ENCODE measurements around the gene LYST.

LYST gene

GRCh38 chr1:235911300-235911662 is 44.6 kb upstream of the LYST start:
- Histone ChIP-seq H2BK5ac (ENCODE audit: low read depth, low read length, poor library complexity) (peak overlapping the region; percentile 47), H3K9ac (ENCODE audit: low read length) (no peak overlapping the region), H3K27ac (ENCODE audit: low read depth, low read length) (no peak overlapping the region), H4K8ac (ENCODE audit: low read depth, low read length) (peak overlapping the region; percentile 37), H2BK120ac (ENCODE audit: insufficient read depth, low read length, poor library complexity) (no peak overlapping the region), H3K36me3 (ENCODE audit: control insufficient read depth in 1 of 2, insufficient read depth in 2 of 2, low read length in 2 of 2) (no peaks in the 10 kb centered on the region), H4K12ac (ENCODE audit: low read depth, low read length) (no peak overlapping the region), H3K23ac (ENCODE audit: low read length) (no peak overlapping the region), H3K18ac (ENCODE audit: low read length) (no peak overlapping the region), H3K27me3 (ENCODE audit: insufficient read depth, low read length) (no peaks in the 10 kb centered on the region), H3K9me3 (ENCODE audit: insufficient read depth, low read depth, low read length) (no peaks in the 10 kb centered on the region), H3K4ac (ENCODE audit: low read depth, low read length) (no peak overlapping the region), H2AK5ac (ENCODE audit: low read length) (no peak overlapping the region), H2AFZ (ENCODE audit: insufficient read depth, low read length, poor library complexity) (no peak overlapping the region), H3K4me3 (ENCODE audit: low read depth, low read length) (no peak overlapping the region), H3K4me1 (ENCODE audit: control insufficient read depth in 1 of 2, insufficient read depth in 2 of 2, low read length in 2 of 2) (peaks cover 7 to 16% of the 10 kb centered on the region in 2 experiments), H2BK12ac (ENCODE audit: low read length) (peak overlapping the region; percentile 73), H4K91ac (ENCODE audit: low read depth, low read length) (no peak overlapping the region), H3K79me1 (ENCODE audit: low read length) (peaks cover 6% of the 10 kb centered on the region), H3K4me2 (ENCODE audit: low read length) (no peak overlapping the region), H3K14ac (ENCODE audit: low read length) (no peak overlapping the region), H3K79me2 (ENCODE audit: control insufficient read depth, insufficient read depth, low read length, poor library complexity) (no peaks in the 10 kb centered on the region)
- DNase-seq = no peak
- no CpG with 5 or more reads among the region's 5 CpGs for WGBS (ENCODE audit: extremely low coverage, insufficient coverage, insufficient read length)

GRCh38 chr1:235910357-235911299 is 43.9 kb upstream of the LYST start:
- Histone ChIP-seq H2BK120ac (ENCODE audit: insufficient read depth, low read length, poor library complexity) (peak overlapping the region; percentile 23), H2AK5ac (ENCODE audit: low read length) (no peak overlapping the region), H4K8ac (ENCODE audit: low read depth, low read length) (no peak overlapping the region), H3K4me2 (ENCODE audit: low read length) (peak overlapping the region; percentile 40), H3K79me1 (ENCODE audit: low read length) (peaks cover 6% of the 10 kb centered on the region), H4K91ac (ENCODE audit: low read depth, low read length) (no peak overlapping the region), H2BK5ac (ENCODE audit: low read depth, low read length, poor library complexity) (no peak overlapping the region), H3K9ac (ENCODE audit: low read length) (no peak overlapping the region), H2AFZ (ENCODE audit: insufficient read depth, low read length, poor library complexity) (no peak overlapping the region), H3K4me1 (ENCODE audit: control insufficient read depth in 1 of 2, insufficient read depth in 2 of 2, low read length in 2 of 2) (peaks cover 7 to 18% of the 10 kb centered on the region in 2 experiments), H3K27ac (ENCODE audit: low read depth, low read length) (peak overlapping the region; percentile 57), H3K14ac (ENCODE audit: low read length) (no peak overlapping the region), H3K4me3 (ENCODE audit: low read depth, low read length) (no peak overlapping the region), H3K27me3 (ENCODE audit: insufficient read depth, low read length) (no peaks in the 10 kb centered on the region), H3K9me3 (ENCODE audit: insufficient read depth, low read depth, low read length) (no peaks in the 10 kb centered on the region), H3K79me2 (ENCODE audit: control insufficient read depth, insufficient read depth, low read length, poor library complexity) (no peaks in the 10 kb centered on the region), H3K18ac (ENCODE audit: low read length) (no peak overlapping the region), H3K4ac (ENCODE audit: low read depth, low read length) (no peak overlapping the region), H3K36me3 (ENCODE audit: control insufficient read depth in 1 of 2, insufficient read depth in 2 of 2, low read length in 2 of 2) (no peaks in the 10 kb centered on the region), H2BK12ac (ENCODE audit: low read length) (no peak overlapping the region), H4K12ac (ENCODE audit: low read depth, low read length) (no peak overlapping the region), H3K23ac (ENCODE audit: low read length) (no peak overlapping the region)
- WGBS (ENCODE audit: extremely low coverage, insufficient coverage, insufficient read length) = no CpG with 5 or more reads among the region's 8 CpGs
- peak; percentile 93 to 94 for DNase-seq

- no peaks in the 10 kb centered on the region for H3K36me3 ChIP-seq (ENCODE audit: control insufficient read depth in 1 of 2, insufficient read depth in 2 of 2, low read length in 2 of 2)
- H3K4me1 ChIP-seq (ENCODE audit: control insufficient read depth in 1 of 2, insufficient read depth in 2 of 2, low read length in 2 of 2) = peaks cover 7 to 18% of the 10 kb centered on the region in 2 experiments
Measured at GRCh38 chr1:235908742-235909520, 42.2 kb upstream of the LYST start.

GRCh38 chr1:235907897-235908240 is 41.2 kb upstream of the LYST start:
- Histone ChIP-seq H3K14ac (ENCODE audit: low read length) (no peak overlapping the region), H4K12ac (ENCODE audit: low read depth, low read length) (no peak overlapping the region), H3K18ac (ENCODE audit: low read length) (no peak overlapping the region), H3K27me3 (ENCODE audit: insufficient read depth, low read length) (no peaks in the 10 kb centered on the region), H3K4me3 (ENCODE audit: low read depth, low read length) (no peak overlapping the region), H3K4ac (ENCODE audit: low read depth, low read length) (no peak overlapping the region), H3K23ac (ENCODE audit: low read length) (no peak overlapping the region), H3K9ac (ENCODE audit: low read length) (no peak overlapping the region), H2AFZ (ENCODE audit: insufficient read depth, low read length, poor library complexity) (no peak overlapping the region), H3K36me3 (ENCODE audit: control insufficient read depth in 1 of 2, insufficient read depth in 2 of 2, low read length in 2 of 2) (no peaks in the 10 kb centered on the region), H2BK12ac (ENCODE audit: low read length) (peak overlapping the region; percentile 4), H2BK5ac (ENCODE audit: low read depth, low read length, poor library complexity) (no peak overlapping the region), H3K79me1 (ENCODE audit: low read length) (peaks cover 6% of the 10 kb centered on the region), H3K27ac (ENCODE audit: low read depth, low read length) (no peak overlapping the region), H2AK5ac (ENCODE audit: low read length) (no peak overlapping the region), H4K91ac (ENCODE audit: low read depth, low read length) (peak overlapping the region; percentile 25), H3K4me1 (ENCODE audit: control insufficient read depth in 1 of 2, insufficient read depth in 2 of 2, low read length in 2 of 2) (peaks cover 7 to 20% of the 10 kb centered on the region in 2 experiments), H2BK120ac (ENCODE audit: insufficient read depth, low read length, poor library complexity) (no peak overlapping the region), H3K4me2 (ENCODE audit: low read length) (no peak overlapping the region), H4K8ac (ENCODE audit: low read depth, low read length) (no peak overlapping the region), H3K9me3 (ENCODE audit: insufficient read depth, low read depth, low read length) (no peaks in the 10 kb centered on the region), H3K79me2 (ENCODE audit: control insufficient read depth, insufficient read depth, low read length, poor library complexity) (no peaks in the 10 kb centered on the region)
- DNase-seq = no peak
- WGBS (ENCODE audit: extremely low coverage, insufficient coverage, insufficient read length) = no CpG with 5 or more reads among the region's 3 CpGs

More at GRCh38 chr1:235908742-235909520, 42.2 kb upstream of the LYST start:
- H3K9me3 ChIP-seq (ENCODE audit: insufficient read depth, low read depth, low read length) = no peaks in the 10 kb centered on the region
- no peak overlapping the region for H3K4me3 ChIP-seq (ENCODE audit: low read depth, low read length)
- no CpG with 5 or more reads among the region's 8 CpGs for WGBS (ENCODE audit: extremely low coverage, insufficient coverage, insufficient read length)
- no peak overlapping the region for H3K27ac ChIP-seq (ENCODE audit: low read depth, low read length)
- H2AFZ ChIP-seq (ENCODE audit: insufficient read depth, low read length, poor library complexity) = no peak overlapping the region
- peak overlapping the region; percentile 33 for H2BK120ac ChIP-seq (ENCODE audit: insufficient read depth, low read length, poor library complexity)
- no peaks in the 10 kb centered on the region for H3K79me2 ChIP-seq (ENCODE audit: control insufficient read depth, insufficient read depth, low read length, poor library complexity)
- H3K9ac ChIP-seq (ENCODE audit: low read length) = no peak overlapping the region
- peaks cover 6% of the 10 kb centered on the region for H3K79me1 ChIP-seq (ENCODE audit: low read length)
- H3K14ac ChIP-seq (ENCODE audit: low read length) = peak overlapping the region; percentile 0
- peak overlapping the region; percentile 10 for H3K18ac ChIP-seq (ENCODE audit: low read length)
- H3K4me2 ChIP-seq (ENCODE audit: low read length) = no peak overlapping the region
- peak overlapping the region; percentile 53 for H2BK12ac ChIP-seq (ENCODE audit: low read length)
- no peak overlapping the region for H4K8ac ChIP-seq (ENCODE audit: low read depth, low read length)
- no peak overlapping the region for H2BK5ac ChIP-seq (ENCODE audit: low read depth, low read length, poor library complexity)
- H4K91ac ChIP-seq (ENCODE audit: low read depth, low read length) = peak overlapping the region; percentile 42
- H3K4ac ChIP-seq (ENCODE audit: low read depth, low read length) = no peak overlapping the region
- H3K27me3 ChIP-seq (ENCODE audit: insufficient read depth, low read length) = no peaks in the 10 kb centered on the region
- H2AK5ac ChIP-seq (ENCODE audit: low read length) = peak overlapping the region; percentile 10
- DNase-seq = peak; percentile 53 to 90
- no peak overlapping the region for H4K12ac ChIP-seq (ENCODE audit: low read depth, low read length)
- no peak overlapping the region for H3K23ac ChIP-seq (ENCODE audit: low read length)

Measured in trophoblast cell (in vitro differentiated cells and primary cell).